HG02759 (cell line): Measurements from ENCODE around the gene C1orf226.

Source experiments
- ATAC-seq: cut with Tn5 transposase; IDR thresholded peaks from one replicate; pipeline ENCODE4 v1.9.1; 2021; ENCODE audit warnings: mild to moderate bottlenecking, moderate library complexity; ENCODE audit not compliant: unreplicated experiment

Gene C1orf226

GRCh38 chr1:162365284-162366020, 16.1 kb upstream of the C1orf226 start:
- ATAC-seq = no peak

GRCh38 chr1:162366149-162366548, 15.4 kb upstream of the C1orf226 start:
- no peak for ATAC-seq

GRCh38 chr1:162366671-162367070, 14.9 kb upstream of the C1orf226 start:
- no peak for ATAC-seq

- no peak for ATAC-seq
These were observed 14.5 kb upstream of the C1orf226 start for GRCh38 chr1:162367073-162367472.

GRCh38 chr1:162367772-162368171, 13.8 kb upstream of the C1orf226 start:
- no peak for ATAC-seq

GRCh38 chr1:162368451-162368850, 13.1 kb upstream of the C1orf226 start:
- no peak for ATAC-seq

GRCh38 chr1:162369571-162369970, 12.0 kb upstream of the C1orf226 start:
- ATAC-seq = no peak

- no peak for ATAC-seq
These were observed 11.4 kb upstream of the C1orf226 start for GRCh38 chr1:162370161-162370560.

- ATAC-seq = no peak
These were observed 10.8 kb upstream of the C1orf226 start for GRCh38 chr1:162370721-162371120.

- ATAC-seq = no peak
These were observed 9.9 kb upstream of the C1orf226 start for GRCh38 chr1:162371611-162372010.

- ATAC-seq = no peak
These were observed 9.1 kb upstream of the C1orf226 start for GRCh38 chr1:162372159-162373071.

- no peak for ATAC-seq
These were observed 8.5 kb upstream of the C1orf226 start for GRCh38 chr1:162373072-162373427.

- no peak for ATAC-seq
These were observed 7.8 kb upstream of the C1orf226 start for GRCh38 chr1:162373541-162374260.

GRCh38 chr1:162374406-162374805, 7.1 kb upstream of the C1orf226 start:
- no peak for ATAC-seq

GRCh38 chr1:162375463-162375862, 6.1 kb upstream of the C1orf226 start:
- ATAC-seq = no peak

GRCh38 chr1:162376691-162377090, 4.8 kb upstream of the C1orf226 start, which contains the start of gene SPATA46:
Gene SPATA46 (minus strand): TSS chr1:162376854. CDS start chr1:162376790, 64 bp downstream.
- no peak for ATAC-seq

- ATAC-seq = no peak
These were observed 1.3 kb upstream of the C1orf226 start for GRCh38 chr1:162380061-162380846.

- no peak for ATAC-seq
These were observed 618 bp downstream of the C1orf226 start for GRCh38 chr1:162381941-162382750.

- ATAC-seq = no peak
These were observed 1.6 kb downstream of the C1orf226 start for GRCh38 chr1:162383091-162383490.

GRCh38 chr1:162383516-162383915, 2.0 kb downstream of the C1orf226 start:
- ATAC-seq = no peak
